ENCODE measurements around the gene IQCE.
A peak's percentile ranks its signal among the peaks of the same experiment; 100 is the strongest.
"Not testable (repeated sequence)": the region's sequence is repeated elsewhere in the genome, so short reads cannot be mapped to it uniquely, and the experiment has no call there.

Gene IQCE

DNA sequence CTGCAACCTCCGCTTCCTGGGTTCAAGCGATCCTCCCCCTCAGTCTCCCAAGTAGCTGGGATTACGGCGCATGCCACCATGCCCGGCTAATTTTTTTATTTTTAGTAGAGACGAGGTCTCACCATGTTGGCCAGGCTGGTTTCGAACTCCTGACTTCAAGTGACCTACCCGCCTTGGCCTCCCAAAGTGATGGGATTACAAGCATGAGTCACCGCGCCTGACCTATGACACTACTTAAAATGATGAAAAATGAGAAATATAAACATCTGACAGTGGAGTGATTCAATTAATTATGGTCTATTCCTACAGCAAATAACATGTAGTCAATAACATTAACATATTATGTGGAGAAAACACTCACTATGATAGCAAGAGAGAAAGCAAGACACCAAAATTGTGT is 5.7 kb upstream of the IQCE start:
- no peak for DNase-seq (ENCODE audit: low read depth in 3 of 3, low spot score in 1 of 3)

DNA sequence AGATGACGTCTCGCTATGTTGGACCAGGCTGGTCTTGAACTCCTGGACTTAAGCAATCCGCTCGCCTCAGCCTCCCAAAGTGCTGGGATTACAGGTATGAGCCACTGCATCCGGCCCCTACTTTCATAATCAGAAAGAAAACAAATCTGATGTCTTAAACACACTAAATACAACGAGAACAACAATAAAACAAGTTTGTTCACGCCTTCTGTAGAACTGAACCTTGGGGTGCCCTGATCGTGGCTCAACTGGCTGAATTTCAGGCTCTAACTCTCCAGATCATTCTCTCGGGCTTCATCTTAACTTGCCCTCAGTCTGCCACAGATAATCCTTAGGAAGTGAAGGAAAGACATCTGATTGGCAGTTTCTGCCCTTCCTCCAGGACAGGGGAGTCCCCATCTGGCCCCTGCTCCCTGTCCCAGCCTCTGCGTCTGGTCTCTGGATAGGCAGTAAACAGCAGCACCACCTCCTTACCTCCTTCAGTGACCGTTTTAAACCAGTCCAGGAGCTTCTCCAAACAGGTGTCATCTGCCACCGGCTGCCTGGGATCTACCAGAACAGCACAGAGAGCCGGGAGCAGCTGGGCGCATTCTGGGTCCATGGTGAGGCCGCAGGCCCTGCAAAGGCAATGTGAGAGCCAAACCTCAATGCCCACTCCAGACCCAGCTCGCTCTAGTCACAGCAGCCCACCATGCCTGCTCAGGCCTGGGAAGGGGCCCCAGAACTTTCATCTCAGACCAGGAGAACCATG is 4.8 kb upstream of the IQCE start:
- no peak for DNase-seq (ENCODE audit: low read depth in 3 of 3, low spot score in 1 of 3)

DNA sequence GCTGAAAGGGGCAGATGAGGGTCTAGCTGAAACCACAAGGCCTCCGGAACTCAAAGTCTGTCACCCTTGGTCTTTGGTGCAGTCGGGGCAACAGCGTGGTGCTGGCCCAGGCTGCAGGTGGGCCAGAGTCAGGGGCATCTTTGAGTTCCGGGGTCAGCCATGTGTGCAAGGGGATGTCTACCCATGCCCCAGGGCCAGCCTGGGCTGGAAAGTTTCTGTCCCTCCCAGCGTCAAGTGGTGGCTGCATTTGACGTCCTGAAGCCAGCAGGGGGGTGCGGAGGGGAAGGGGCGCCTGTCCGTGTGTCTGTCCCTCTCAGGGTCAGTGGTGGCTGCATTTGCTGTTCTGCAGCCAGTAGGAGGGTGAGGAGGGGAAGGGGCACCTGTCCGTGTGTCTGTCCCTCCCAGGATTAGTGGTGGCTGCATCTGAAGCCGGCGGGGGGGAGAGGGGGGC is 4.1 kb upstream of the IQCE start:
- DNase-seq (ENCODE audit: low read depth in 3 of 3, low spot score in 1 of 3), result no peak

DNA sequence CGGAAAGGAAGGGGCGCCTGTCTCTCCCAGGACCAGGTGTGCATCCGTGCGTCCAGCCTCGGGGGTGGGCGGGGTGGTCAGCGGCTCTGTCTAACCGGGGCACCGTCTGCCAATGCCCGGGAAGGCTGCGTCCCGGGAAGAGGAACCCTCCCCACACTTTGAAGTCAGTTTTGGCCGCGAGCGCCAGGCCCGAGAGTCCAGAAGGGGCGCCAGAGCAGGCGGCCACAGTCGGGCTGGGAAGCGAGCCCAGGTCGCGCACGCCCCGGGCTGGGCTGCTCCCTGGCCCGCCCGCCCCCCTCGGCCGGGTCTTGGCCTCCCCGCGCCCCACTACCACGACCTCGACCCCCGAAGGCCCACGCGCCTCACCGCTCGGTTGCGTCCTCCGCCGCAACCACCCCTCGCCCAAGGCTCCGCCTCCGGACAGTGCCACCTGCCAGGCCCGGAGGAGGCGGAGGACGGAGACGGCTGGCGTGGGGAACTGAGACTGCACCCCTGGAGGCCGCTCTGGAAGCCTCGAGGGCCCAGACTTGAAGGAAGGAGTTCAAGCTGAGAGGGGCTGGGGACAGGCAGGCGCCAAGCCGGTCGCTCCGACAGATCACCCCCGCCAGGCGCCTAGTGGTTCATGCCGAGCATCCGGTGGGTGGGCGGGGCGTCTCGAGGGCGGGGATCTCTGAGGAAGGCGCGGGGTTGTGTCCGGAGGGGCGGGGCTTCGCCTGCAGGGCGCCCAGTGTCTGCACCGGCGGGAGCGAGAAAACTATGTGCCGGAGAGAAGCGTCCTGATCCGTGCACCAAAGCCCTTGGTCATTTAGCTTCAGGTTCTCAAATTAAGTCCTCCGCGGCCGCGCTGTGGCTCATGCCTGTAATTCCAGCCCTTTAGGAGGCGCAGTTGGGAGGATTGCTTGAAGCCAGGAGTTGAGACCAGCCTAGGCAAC is 3.4 kb upstream of the IQCE start, which contains the start of gene BRAT1:
TSS of gene BRAT1 (minus strand) at position 404 of the 932 bp plus-strand sequence. CDS start 1,093 bp downstream, outside the sequence.
- DNase-seq (ENCODE audit: low read depth in 3 of 3, low spot score in 1 of 3), result peak; percentile 91 to 96 (median 91)

DNA sequence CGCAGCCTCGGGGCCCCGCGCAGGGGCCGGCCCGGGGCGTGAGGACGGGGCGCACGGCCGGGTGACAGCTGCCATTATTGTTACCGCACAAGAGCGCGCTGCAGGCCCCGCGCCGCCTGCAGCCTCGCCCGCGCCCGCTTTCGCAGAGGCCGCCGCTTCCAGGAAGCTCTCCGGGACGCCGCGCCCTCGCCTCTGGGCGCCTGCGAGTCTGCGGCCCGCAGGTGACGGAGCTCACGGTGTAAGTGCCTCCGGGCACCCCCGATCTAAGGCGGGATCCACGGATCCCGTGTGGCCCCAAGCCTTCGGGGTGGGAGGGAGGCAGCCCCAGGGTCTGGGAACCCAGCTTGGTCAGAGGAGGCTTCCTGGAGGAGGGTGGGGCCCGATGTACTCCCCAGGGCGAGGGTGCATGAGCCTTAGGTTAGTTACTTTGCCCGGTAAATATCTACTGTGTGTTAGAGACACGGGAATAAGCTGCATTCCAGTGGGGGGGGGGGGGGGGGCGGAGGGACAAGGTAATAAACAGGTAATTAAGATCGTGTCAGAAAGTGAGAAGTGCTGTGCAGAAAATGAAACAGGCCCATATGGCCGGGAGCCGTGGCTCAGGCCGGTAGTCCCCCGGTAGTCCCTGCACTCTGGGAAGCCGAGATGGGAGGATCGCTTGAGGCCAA is 638 bp downstream of the IQCE start:
- DNase-seq (ENCODE audit: low read depth in 3 of 3, low spot score in 1 of 3), result peak in 1 of 3 donors; percentile 8

DNA sequence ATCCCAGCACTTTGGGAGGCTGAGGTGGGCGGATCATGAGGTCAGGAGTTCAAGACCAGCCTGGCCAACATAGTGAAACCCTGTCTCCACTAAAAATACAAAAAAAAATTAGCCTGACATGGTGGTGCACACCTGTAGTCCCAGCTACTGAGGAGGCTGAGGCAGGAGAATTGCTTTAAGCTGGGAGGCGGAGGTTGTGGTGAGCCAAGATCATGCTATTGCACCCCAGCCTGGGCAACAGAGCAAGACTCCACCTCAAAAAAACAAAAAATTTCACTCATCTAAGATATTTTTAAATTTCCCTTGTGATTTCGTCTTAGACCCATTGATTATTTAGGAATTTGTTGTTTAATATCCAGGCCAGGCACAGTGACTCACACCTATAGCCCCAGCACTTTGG is 5.2 kb downstream of the IQCE start:
- not testable (repeated sequence) for DNase-seq (ENCODE audit: low read depth in 3 of 3, low spot score in 1 of 3)

DNA sequence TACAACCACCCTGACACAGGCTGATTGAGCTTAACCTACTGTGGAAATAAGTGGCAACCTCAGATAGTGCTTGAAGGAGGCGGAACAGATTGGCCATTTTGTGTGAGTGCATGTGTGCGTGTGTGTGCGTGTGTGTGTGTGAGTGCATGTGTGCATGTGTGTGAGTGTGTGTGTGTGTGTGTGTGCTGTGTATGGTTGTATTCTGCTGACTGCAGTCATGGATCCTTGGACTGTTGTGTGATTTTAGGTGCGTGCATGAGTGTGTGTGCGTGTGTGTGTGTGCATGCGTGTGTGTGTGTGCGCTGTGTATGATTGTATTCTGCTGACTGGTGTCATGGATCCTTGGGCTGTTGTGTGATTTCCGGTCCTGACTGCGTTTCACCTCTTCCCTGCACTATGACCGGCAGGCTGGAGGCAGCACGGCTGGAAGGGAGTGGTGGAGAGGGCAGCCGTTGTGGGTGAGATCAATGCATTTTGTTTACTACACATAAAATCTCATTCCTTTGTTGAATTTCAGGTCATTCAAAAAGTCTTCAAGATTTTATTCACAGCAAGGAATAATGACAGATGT is 6.3 kb downstream of the IQCE start:
- no peak for DNase-seq (ENCODE audit: low read depth in 3 of 3, low spot score in 1 of 3)

DNA sequence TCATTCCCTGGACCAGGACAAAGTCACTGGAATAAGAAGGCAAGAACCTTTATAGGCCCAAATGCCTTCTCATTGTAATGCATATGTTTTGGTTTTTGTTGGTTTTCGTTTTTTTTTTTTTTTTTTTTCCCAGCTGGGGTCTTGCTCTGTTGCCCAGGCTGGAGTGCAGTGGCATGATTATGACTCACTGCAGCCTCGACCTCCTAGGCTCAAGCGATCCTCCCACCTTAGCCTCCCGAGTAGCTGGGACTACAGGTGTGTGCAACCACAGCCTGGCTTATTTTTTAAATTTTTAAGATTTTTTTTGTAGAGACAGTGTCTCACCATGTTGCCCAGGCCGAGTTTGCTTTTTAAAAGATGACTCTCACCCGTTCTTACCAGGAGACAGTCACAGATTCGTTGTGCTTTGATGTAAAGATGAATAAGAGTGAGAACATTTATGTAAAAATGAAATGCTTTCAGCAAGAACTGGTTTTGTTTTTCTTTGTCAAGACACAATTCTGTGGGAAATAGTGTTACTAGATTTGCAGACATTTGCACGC is 7.6 kb downstream of the IQCE start:
- no peak for DNase-seq (ENCODE audit: low read depth in 3 of 3, low spot score in 1 of 3)

DNA sequence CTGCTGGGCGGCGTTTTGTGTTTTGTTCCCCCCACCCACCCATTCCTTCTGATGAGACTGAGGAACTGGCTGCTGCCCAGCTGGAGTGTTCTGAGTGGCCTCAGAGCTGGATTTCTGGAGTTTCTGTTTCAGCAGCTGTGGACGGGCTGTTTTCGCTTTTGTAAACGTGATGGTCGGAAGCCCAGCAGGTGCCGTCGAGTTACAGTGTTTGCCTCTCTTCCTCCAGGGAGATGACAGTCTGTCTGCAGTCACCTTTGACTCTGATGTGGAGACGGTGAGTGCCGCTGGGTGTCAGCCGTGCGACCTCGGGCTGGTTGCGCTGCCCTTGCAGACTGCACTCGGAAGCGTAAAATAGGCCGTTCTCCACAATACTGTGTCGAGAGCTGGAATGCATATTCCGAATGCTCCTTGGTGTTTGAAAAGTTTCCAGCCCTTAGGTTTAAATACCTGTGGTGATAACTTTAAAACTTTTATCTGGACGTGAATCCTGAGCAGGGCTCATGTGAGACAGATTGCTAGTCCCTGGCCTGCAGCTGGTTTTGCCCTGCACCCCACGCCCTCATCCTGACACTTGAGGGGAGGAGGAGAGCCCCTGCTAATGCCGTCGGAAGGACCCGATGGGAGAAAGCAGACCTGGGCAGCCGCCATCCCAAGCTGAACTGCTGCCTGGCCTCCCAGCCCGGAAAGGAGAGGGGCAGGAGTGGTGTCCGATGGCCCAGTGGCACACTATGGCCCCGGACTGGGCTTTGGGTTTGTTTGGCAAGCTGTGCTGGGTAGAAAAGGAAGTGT is 8.3 kb downstream of the IQCE start:
- no peak for DNase-seq (ENCODE audit: low read depth in 3 of 3, low spot score in 1 of 3)

DNA sequence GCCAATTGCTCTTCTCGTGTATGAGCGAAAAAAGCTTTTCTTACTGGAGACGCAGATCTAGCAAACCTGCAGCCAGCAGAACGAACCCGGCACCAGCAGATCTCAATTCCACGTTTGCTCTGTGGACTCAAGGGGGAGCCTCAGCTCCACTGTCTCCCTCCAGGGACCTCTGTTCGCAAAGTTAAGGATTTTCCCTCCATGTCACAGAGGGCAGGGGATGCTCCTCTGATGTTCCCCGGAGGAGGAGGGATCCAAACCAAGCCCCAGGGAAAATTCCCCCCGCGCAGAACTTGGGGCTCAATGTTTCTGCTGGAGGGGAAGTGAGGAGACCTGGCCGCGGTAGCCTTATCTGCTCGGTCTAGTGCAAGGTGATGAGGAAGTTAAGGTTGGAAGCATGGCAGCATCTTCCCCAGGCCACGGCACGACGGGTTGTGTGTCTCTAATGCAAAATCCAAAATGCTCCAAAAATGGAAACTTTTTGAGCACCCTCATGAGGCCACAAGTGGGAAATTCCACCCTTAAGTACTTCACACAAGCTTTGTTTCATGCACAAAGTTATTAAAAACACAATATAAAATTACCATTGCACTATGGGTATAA is 9.0 kb downstream of the IQCE start:
- DNase-seq (ENCODE audit: low read depth in 3 of 3, low spot score in 1 of 3), result no peak

DNA sequence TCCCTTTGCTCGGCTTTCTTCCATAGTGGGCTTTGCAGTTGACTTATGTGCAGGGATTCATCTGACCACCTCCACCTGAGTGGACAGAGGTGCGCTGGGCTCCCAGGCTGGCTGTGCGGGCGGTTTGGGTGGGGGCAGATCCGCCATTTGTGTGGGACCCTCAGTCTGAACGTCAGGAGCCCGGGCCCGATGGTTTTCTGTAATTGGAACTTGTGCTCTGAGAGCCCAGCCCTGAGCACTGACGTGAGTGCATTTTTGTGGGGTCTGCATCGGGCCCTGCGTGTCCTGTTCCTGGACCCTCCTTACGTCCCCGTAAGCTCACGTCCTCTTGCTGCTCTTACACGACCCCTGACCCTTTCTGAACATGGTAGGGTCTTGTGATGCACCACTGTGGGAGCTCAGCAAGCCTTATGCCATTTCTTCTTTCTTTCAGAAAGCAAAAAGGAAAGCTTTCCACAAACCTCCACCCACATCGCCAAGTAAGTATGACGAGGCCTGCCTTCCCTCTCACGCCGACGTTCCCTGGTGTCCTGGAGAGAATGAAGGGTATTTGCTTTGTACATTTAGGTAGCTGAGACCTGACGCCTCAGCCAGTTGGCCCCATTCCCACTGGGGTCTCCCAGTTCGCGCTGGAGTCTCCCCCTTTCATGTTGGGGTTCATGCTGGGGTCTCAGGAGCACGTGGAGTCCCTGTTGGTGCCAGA is 9.9 kb downstream of the IQCE start:
- no peak for DNase-seq (ENCODE audit: low read depth in 3 of 3, low spot score in 1 of 3)

DNA sequence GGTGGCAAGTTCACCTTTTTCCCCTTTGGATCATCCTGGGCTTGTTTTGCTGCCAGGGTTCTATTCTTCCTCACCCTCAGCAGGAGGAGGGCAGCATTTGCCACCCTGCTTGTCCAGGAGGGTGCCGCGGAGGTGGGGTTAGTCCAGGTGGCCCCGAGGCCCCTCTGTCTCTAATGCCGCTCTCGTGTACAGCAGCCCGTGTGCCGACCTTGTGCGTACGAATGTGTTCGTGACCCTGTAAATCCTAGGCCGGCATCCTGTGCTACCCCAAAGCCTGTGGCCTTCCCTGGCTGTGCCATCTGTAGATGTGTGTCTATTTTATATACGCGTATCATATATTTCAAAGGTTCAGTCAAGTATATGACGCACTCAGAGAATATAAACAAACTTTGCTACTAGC is 10.6 kb downstream of the IQCE start:
- DNase-seq (ENCODE audit: low read depth in 3 of 3, low spot score in 1 of 3), result no peak

DNA sequence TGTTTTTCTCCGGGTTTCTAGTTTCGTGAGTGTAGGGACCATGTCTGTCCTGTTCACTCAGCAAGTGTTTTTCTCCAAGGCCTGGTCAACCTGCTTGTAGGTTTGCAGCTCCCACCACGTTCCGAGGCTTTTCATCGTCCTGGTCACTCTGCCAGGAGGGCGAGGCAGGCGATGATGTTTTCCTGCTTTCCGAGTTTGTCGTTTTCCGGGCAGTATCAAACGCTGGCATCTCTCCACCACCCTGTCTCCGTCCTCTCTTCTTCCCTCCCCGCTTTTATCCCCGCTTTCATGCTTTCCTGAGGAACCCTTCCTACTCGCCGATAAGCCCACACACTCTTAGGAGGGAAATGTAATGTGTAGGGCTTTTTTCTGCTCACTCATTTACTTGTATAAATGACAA is 11.2 kb downstream of the IQCE start:
- DNase-seq (ENCODE audit: low read depth in 3 of 3, low spot score in 1 of 3), result no peak

DNA sequence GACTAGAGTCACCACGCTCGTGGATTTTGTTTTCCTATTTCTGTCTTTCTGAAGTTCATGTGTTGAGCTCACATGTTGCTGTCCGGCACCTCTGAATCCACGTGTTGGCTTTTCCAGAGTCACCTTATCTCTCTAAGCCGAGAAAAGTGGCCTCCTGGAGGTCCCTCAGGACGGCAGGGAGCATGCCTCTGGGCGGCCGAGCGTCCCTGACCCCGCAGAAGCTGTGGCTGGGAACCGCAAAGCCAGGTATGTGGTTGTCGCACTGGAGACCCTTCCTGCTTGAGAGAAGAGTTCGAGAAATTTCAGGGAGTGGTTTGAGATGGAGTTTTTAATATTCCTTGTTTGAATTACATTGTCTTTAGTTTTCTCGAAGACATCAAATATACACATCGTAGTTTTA is 12.6 kb downstream of the IQCE start:
- DNase-seq (ENCODE audit: low read depth in 3 of 3, low spot score in 1 of 3), result no peak

DNA sequence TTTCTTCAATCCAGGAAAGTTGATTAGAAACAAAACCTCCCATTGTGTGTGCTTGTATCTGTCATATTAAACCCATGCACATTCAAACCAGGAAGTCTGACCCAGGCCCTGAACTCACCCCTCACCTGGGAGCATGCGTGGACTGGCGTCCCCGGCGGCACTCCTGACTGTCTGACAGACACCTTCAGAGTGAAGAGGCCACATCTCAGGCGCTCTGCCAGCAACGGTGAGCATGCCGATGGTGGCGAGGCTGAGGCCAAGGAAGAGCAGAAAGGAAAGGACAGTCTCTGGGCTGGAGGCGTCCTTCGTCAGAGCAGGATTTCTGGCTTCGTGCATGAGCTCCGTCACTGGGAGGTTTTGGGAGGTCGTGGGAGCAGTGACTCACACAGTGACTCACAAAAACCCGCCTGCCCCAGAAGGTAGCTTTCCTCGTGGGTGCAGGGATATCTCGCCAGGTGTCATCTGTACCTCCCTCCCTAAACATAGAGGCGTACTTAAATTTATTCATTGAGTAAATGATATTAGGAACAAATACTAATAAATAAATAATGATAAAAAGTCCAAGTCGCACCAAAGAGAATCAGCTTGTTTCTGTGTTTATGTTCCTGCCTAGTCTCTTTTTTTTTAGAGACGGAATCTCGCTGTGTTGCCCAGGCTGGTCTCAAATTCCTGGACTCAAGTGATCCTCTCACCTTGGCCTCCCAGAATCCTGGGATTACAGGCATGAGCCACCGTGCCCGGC is 13.5 kb downstream of the IQCE start:
- DNase-seq (ENCODE audit: low read depth in 3 of 3, low spot score in 1 of 3), result no peak

DNA sequence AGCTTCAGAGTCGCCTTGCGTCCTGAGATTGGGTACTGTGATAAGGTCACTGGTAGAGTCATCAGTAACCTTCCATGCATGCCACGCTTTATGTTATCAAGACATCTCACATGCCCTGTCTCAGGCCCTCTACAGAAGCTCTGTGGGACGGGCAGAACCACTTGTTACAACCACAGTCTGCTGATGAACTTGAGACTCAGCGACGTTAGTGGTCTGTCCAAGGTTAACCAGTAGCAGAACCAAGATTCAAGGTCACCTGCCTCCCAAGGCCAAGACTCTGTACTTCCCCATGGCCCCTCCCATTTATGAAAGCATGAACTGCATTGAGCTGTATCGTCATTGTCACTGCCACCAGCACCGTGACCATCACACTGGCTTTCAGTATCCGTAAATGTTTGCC is 15.0 kb downstream of the IQCE start:
- no peak for DNase-seq (ENCODE audit: low read depth in 3 of 3, low spot score in 1 of 3)

DNA sequence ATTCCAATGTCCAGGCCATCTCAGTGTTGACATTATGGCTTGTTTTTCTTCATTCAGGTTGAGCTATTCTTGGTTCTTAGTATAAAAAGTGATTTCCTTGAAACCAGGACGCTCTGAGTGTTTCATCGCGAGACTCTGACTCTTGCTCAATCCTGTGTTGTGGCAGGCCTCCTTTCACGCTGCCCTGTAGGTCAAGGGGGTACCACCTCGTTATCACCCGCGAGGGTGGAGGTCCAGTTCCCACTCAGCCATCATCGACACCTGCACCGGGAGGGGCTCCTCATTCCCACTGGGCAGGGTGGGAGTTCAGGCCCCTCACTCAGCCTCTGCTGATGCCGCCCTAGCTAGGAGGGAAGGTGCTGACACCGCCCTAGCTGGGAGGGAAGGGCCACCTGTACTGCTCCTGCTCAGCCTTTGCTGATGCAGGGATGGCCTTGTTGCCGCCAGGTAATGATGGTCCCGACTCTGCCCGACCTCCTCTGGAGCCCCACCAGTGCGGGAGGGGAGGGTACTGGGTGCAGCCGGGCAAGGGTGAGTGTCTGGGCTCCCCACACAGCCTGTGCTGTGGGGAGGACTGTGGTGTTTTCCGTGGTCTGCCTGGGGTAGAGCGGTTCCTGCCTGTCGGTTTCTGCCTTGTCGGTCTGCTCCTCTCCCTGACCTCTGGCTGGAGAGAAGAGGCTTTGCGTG is 16.4 kb downstream of the IQCE start:
- no peak for DNase-seq (ENCODE audit: low read depth in 3 of 3, low spot score in 1 of 3)
